ENCODE data around the gene RFX1. TPM values are rescaled to one million over a fixed set of nuclear protein-coding genes. Genes with fewer than 3 reads are reported as not detected.

RFX1 gene
- total and polyA plus RNA-seq, 9 of the 15 experiments (the other 6 are each of a cell fraction or from before 2014, with no cell fraction given): 0.14 to 19.3 (median 1.2) TPM

DNA sequence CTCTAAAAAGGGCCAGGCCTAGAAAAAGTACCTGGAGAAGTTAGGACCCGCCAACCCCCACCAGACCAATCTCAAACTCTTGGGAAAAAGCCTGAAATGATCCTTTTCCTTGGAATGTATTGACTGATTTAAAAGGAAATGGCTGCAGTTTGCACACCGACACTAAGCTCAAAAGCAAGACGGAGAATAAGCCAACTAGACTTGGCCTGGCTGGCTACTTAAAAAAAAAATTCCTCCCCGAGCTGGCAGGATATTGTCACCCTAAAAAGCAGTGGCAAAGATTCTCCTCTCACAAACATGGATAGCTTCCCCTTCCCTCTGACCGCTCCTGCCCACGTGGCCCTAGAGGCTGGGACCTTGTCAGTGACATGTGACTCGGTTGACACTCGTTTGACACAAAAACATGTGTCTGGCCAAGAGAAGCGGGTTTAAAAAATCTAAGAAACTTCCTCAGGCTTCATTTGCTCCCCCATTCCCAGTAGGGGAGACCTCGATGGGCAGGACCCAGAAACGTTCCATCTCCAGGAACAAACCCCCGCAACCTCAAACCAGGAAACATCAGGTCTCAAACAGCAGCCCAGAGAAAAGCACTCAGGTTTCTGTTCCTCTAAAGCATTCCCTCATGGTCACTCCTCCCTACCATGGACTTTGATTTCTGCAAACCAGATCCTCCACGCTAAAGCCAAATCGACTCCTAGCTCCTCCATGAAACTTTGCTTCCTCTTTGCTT is 1.3 kb downstream of the RFX1 start (continued):
- TF ChIP-seq TFAP4 (CRISPR knock-in tag; IDR thresholded peaks at IDR 0.05; ENCODE audit: borderline replicate concordance) (peak; percentile 29; the same call in 1 of the 2 replicates), RUNX1 (IDR thresholded peaks at IDR 0.05; ENCODE audit: low read depth) (no peak), OTX1 (CRISPR knock-in tag; IDR thresholded peaks at IDR 0.05) (peak; percentile 44; the same call in 1 of the 2 replicates), HEY1 (CRISPR knock-in tag; IDR thresholded peaks at IDR 0.05; ENCODE audit: borderline replicate concordance) (no peak), MTF1 (CRISPR knock-in tag; IDR thresholded peaks at IDR 0.05; ENCODE audit: borderline replicate concordance) (no peak), MXD1 (CRISPR knock-in tag; IDR thresholded peaks at IDR 0.05; ENCODE audit: borderline replicate concordance, poor library complexity, severe bottlenecking) (peak; percentile 88), KAT8 (IDR thresholded peaks at IDR 0.05; ENCODE audit: low read depth) (no peak), JUN (IDR thresholded peaks at IDR 0.05; ENCODE audit: borderline replicate concordance, low read depth, low read length) (peak; percentile 18; the same call in 1 of the 2 replicates), JUN (CRISPR knock-in tag; IDR thresholded peaks at IDR 0.05; ENCODE audit: borderline replicate concordance) (no peak), NCOA1 (IDR thresholded peaks at IDR 0.05; ENCODE audit: low read depth) (no peak), MEIS2 (IDR thresholded peaks at IDR 0.05; ENCODE audit: partially characterized antibody) (peak; percentile 23), YY1 (IDR thresholded peaks at IDR 0.05; ENCODE audit: borderline replicate concordance in 1 of 3, control insufficient read depth in 1 of 3, extremely low read depth in 1 of 3, insufficient read depth in 3 of 3, insufficient read length in 1 of 3, insufficient replicate concordance in 2 of 3, low read depth in 1 of 3, low read length in 2 of 3) (peak in 1 of 3 experiments; percentile 33), MNT (conservative IDR thresholded peaks at IDR 0.05) (peak; percentile 99), EP400 (IDR thresholded peaks at IDR 0.05) (peak; percentile 55; the same call in 1 of the 2 replicates), SMAD3 (CRISPR knock-in tag; conservative IDR thresholded peaks at IDR 0.05) (no peak), HDAC1 (IDR thresholded peaks at IDR 0.05) (peak in 1 of 2 experiments; percentile 89; a peak in 2 of 4 replicates), USF1 (CRISPR knock-in tag; IDR thresholded peaks at IDR 0.05) (peak; percentile 91)
- TF ChIP-seq, protein P1, sequence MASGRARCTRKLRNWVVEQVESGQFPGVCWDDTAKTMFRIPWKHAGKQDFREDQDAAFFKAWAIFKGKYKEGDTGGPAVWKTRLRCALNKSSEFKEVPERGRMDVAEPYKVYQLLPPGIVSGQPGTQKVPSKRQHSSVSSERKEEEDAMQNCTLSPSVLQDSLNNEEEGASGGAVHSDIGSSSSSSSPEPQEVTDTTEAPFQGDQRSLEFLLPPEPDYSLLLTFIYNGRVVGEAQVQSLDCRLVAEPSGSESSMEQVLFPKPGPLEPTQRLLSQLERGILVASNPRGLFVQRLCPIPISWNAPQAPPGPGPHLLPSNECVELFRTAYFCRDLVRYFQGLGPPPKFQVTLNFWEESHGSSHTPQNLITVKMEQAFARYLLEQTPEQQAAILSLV (tag; IDR thresholded peaks at IDR 0.05): no peak
